Endothelial cell of umbilical vein (primary cell): Measurements from ENCODE around the gene FBN2. TPM values are rescaled to one million over a fixed set of nuclear protein-coding genes. Genes with fewer than 3 reads are reported as not detected.

Source experiments
- BruUV-seq: library from RNA; stranded (reverse); fragments of 400-500 nt; replicated peaks from 2 replicates; lab custom pipeline; 2021; lab: Mats Ljungman, UMichigan
- CTCF ChIA-PET: fragments of 300-600, 350-600 bp; sonication (Branson Sonifier 250); formaldehyde crosslinking; loops from one replicate; lab custom pipeline; 2021; ENCODE audit warnings: antibody characterized with exemption, inconsistent platforms; lab: Charles Lee
- POLR2A ChIA-PET: fragments of 300-600, 350-600 bp; sonication (Branson Sonifier 250); formaldehyde crosslinking; loops from one replicate; lab custom pipeline; 2021; ENCODE audit warnings: antibody characterized with exemption, inconsistent platforms; lab: Charles Lee
- DNase-seq: peaks from one replicate; pipeline ENCODE4 v3.0.0-alpha.2; 2011; ENCODE audit warnings: low read depth, low spot score
- FAIRE-seq: peaks from 2 replicates; lab custom pipeline; 2011; peaks lifted over from hg19 to GRCh38; lab: Jason Lieb, UNC
- H2AFZ ChIP-seq: 2 replicates; pipeline ENCODE4 v1.6.0; 2012; ENCODE audit warnings: low read depth, low read length, control low read depth, inconsistent platforms
- H3K27ac ChIP-seq: 2 replicates; pipeline ENCODE4 v1.5.1; 2011; ENCODE audit warnings: low read depth, mild to moderate bottlenecking, control low read depth, low read length, moderate library complexity; ENCODE audit not compliant: insufficient read depth
- H3K27me3 ChIP-seq, 2 experiments: 2 replicates each; pipeline versions ENCODE4 v1.6.0 to v1.6.1; 2011; ENCODE audit warnings: low read length in 2 of 2, mixed read lengths in 1 of 2; ENCODE audit not compliant: control insufficient read depth in 2 of 2, insufficient read depth in 2 of 2
- H3K36me3 ChIP-seq, 2 experiments: 2 replicates in 1 of 2; 3 replicates in 1 of 2; pipeline ENCODE4 v1.5.1; 2011; ENCODE audit warnings: low read length in 2 of 2, mild to moderate bottlenecking in 1 of 2, moderate library complexity in 1 of 2; ENCODE audit not compliant: control insufficient read depth in 2 of 2, insufficient read depth in 2 of 2; ENCODE audit errors: extremely low read depth in 1 of 2
- H3K4me1 ChIP-seq: 3 replicates; pipeline ENCODE4 v1.5.1; 2011; ENCODE audit warnings: mild to moderate bottlenecking, low read length; ENCODE audit not compliant: control insufficient read depth, insufficient read depth; ENCODE audit errors: extremely low read depth
- H3K4me2 ChIP-seq: 2 replicates; pipeline ENCODE4 v1.6.1; 2011; ENCODE audit warnings: low read length, control low read depth, mixed read lengths; ENCODE audit not compliant: insufficient read depth
- H3K4me3 ChIP-seq, 3 experiments: fragments of 200-600 bp in 1 of 3; sonication (generic), shearing (Covaris generic) in 1 of 3; replicated peaks in 1 of 3; 2 replicates each; pipeline ENCODE4 v1.5.1; 2011 to 2016; ENCODE audit warnings: control low read depth in 3 of 3, low read length in 3 of 3, mild to moderate bottlenecking in 2 of 3, inconsistent platforms in 1 of 3, low read depth in 1 of 3, moderate library complexity in 1 of 3; ENCODE audit not compliant: insufficient read depth in 1 of 3
- H3K79me2 ChIP-seq: 2 replicates; pipeline ENCODE4 v1.6.0; 2012; ENCODE audit warnings: low read length, inconsistent platforms; ENCODE audit not compliant: control insufficient read depth, insufficient read depth
- H3K9ac ChIP-seq: replicated peaks from 2 replicates; pipeline ENCODE3; 2011; ENCODE audit warnings: low read length, control low read depth; ENCODE audit not compliant: insufficient read depth; ENCODE audit errors: extremely low read depth
- H3K9me1 ChIP-seq: replicated peaks from 3 replicates; pipeline ENCODE4 v1.6.0; 2011; ENCODE audit warnings: mild to moderate bottlenecking, low read length; ENCODE audit not compliant: control insufficient read depth, insufficient read depth; ENCODE audit errors: extremely low read depth
- H3K9me3 ChIP-seq: replicated peaks from 2 replicates; pipeline ENCODE4 v1.5.1; 2012; ENCODE audit warnings: low read length, inconsistent platforms; ENCODE audit not compliant: control insufficient read depth, insufficient read depth
- H4K20me1 ChIP-seq: replicated peaks from 2 replicates; pipeline ENCODE3; 2011; ENCODE audit warnings: mild to moderate bottlenecking, low read length; ENCODE audit not compliant: control insufficient read depth, insufficient read depth; ENCODE audit errors: extremely low read depth
- CTCF ChIP-seq, 2 donors: IDR thresholded peaks; 1 replicate in 1 of 2; 2 replicates in 1 of 2; pipeline ENCODE4 v1.5.1; 2011; ENCODE audit warnings: low read length in 2 of 2, mild to moderate bottlenecking in 2 of 2, moderate library complexity in 2 of 2, control low read depth in 1 of 2, inconsistent platforms in 1 of 2, low read depth in 1 of 2; ENCODE audit not compliant: insufficient read depth in 1 of 2; ENCODE audit errors: extremely low read depth in 1 of 2
- EZH2 ChIP-seq: IDR thresholded peaks from 2 replicates; pipeline ENCODE4 v1.6.1; 2012; ENCODE audit warnings: borderline replicate concordance, low read depth, mild to moderate bottlenecking, moderate library complexity, low read length, inconsistent platforms; ENCODE audit not compliant: severe bottlenecking
- FOS ChIP-seq: IDR thresholded peaks from 2 replicates; pipeline ENCODE4 v1.6.1; 2011; ENCODE audit warnings: mild to moderate bottlenecking, low read length, moderate library complexity, borderline replicate concordance; ENCODE audit not compliant: insufficient read depth
- GATA2 ChIP-seq: IDR thresholded peaks from 2 replicates; pipeline ENCODE4 v1.7.0; 2011; ENCODE audit warnings: low read depth, mild to moderate bottlenecking, moderate library complexity, mixed read lengths, low read length; ENCODE audit not compliant: insufficient read length, insufficient read depth
- JUN ChIP-seq: IDR thresholded peaks from 2 replicates; pipeline ENCODE4 v1.6.1; 2011; ENCODE audit warnings: borderline replicate concordance, low read depth; ENCODE audit not compliant: insufficient read length, insufficient read depth
- dilution Hi-C: fragments of 300-500 bp; cut with MboI; formaldehyde crosslinking; loops from one replicate; pipeline ENCODE4 v1.15.0; 2019; ENCODE audit warnings: low sequenced_read_pairs; ENCODE audit not compliant: extremely low pct_ligation_motif_present
- intact Hi-C: fragments of 100-400 bp; cut with micrococcal nuclease; formaldehyde crosslinking; loops from one replicate; pipeline ENCODE4 v1.10.0; 2022
- polyA plus RNA-seq, 4 experiments: library from polyadenylated mRNA; depleted of rRNA in 3 of 4; stranded (reverse) in 3 of 4; unstranded in 1 of 4; fragments of >200 nt; gene quantifications; 2 replicates each; pipeline versions ENCODE4 v1.2.1 to v1.2.3, GENCODE V29; 2011 to 2012; ENCODE audit warnings: missing spikeins in 1 of 4
- total RNA-seq: library from RNA; stranded (reverse); gene quantifications from 2 replicates; pipeline ENCODE4 v1.2.3, GENCODE V29; 2021
- TF ChIP-seq, protein P1 (sequence below): IDR thresholded peaks from 2 replicates; pipeline ENCODE4 v1.6.1; 2011; ENCODE audit not compliant: insufficient read depth, insufficient read length

Gene FBN2
- total and polyA plus RNA-seq, 2 donors (not counting 3 experiments of a cell fraction or from before 2014, with no cell fraction given) = 21.8 to 57.4 TPM

GRCh38 chr5:128472036-128472435 is 66.0 kb downstream of the FBN2 start:
- no peaks in the 10 kb centered on the region for H3K36me3 ChIP-seq
- no peak overlapping the region for H3K4me3 ChIP-seq
- ChIA-PET POLR2A (no interaction called here), CTCF (no interaction called here)
- H3K27ac ChIP-seq = no peak overlapping the region
- TF ChIP-seq JUN = no peak
- no peak for TF ChIP-seq CTCF (IDR thresholded peaks at IDR 0.05; ENCODE audit: extremely low read depth in 1 of 2, insufficient read depth in 1 of 2, low read depth in 1 of 2, low read length in 2 of 2)
- TF ChIP-seq EZH2 = no peak
- no peak for TF ChIP-seq FOS
- TF ChIP-seq GATA2 = no peak
- TF ChIP-seq, protein P1, sequence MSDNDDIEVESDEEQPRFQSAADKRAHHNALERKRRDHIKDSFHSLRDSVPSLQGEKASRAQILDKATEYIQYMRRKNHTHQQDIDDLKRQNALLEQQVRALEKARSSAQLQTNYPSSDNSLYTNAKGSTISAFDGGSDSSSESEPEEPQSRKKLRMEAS = no peak
- H4K20me1 ChIP-seq = no peaks in the 10 kb centered on the region
- no peaks in the 10 kb centered on the region for H3K79me2 ChIP-seq
- no peak for DNase-seq
- H3K9ac ChIP-seq = no peak overlapping the region
- no peaks in the 10 kb centered on the region for H3K9me1 ChIP-seq
- intact Hi-C loops = no loop called here
- FAIRE-seq = no peak
- dilution Hi-C loops = no loop called here
- no peak overlapping the region for H2AFZ ChIP-seq
- no TSS peak for BruUV-seq
- no peaks in the 10 kb centered on the region for H3K9me3 ChIP-seq
- H3K27me3 ChIP-seq = no peaks in the 10 kb centered on the region
- no peaks in the 10 kb centered on the region for H3K4me1 ChIP-seq
- no peak overlapping the region for H3K4me2 ChIP-seq
